Frontal cortex (tissue), 4 donors: ENCODE data around the gene MFNG. TPM values are rescaled to one million over a fixed set of nuclear protein-coding genes. Genes with fewer than 3 reads are reported as not detected.

Experiments
- DNase-seq, 2 donors: peaks; one replicate each; pipeline ENCODE4 v3.0.0; 2012; ENCODE audit warnings: low spot score in 2 of 2
- FAIRE-seq: peaks from 2 replicates; lab custom pipeline; 2012; peaks lifted over from hg19 to GRCh38; lab: Jason Lieb, UNC
- total RNA-seq: library from RNA; depleted of rRNA; stranded (reverse); fragments of >200 nt; gene quantifications from one replicate; pipeline ENCODE4 v1.2.3, GENCODE V29; 2014
- donor health status: control.
- donor health status: control.
- donor health status: control.

MFNG gene
- total RNA-seq, 1 donor from 2014 or later: 1.6 TPM

GRCh38 chr22:37431366-37431765 is 54.8 kb downstream of the MFNG start:
- no peak for DNase-seq
- no peak for FAIRE-seq

GRCh38 chr22:37430941-37431340 is 55.2 kb downstream of the MFNG start:
- FAIRE-seq: no peak
- no peak for DNase-seq

GRCh38 chr22:37428649-37429586 is 57.3 kb downstream of the MFNG start:
- no peak for FAIRE-seq
- DNase-seq: peak in 1 of 2 donors; percentile 52

- DNase-seq: no peak
Measured at GRCh38 chr22:37427711-37428635, 58.2 kb downstream of the MFNG start.

DNA sequence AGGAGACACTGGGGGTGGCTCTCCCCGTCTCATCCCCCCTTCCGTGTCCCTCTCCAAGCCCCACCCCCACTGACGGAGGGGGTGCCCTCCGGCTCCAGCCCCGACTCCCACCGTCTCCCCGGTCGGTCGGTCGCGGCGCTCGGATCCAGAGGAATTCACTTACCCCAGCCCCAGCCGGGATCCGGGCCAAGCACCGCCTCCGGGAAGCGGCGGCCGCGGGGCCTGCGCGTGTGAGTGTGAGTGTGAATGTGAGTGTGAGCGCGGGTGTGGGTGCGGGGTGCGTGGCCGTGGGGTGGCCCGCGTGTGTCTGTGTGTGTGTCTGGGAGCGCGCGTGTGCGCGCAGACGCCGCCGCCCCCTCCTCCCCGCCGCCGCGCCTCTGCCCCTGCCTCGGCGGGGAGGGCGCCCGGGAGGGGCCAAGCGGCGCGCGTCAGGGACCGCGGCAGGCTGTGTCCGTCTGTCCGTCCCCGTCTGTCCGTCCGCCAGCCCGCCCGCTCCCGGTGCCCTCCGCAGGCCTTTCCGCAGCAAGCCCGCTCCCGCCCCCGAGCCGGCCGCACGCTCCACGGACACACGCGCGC is 59.0 kb downstream of the MFNG start, which contains the start of gene ELFN2:
Gene ELFN2 (minus strand): TSS at position 345 of the 576 bp plus-strand sequence. CDS start 51,945 bp downstream, outside the sequence.
- DNase-seq: peak; percentile 50 to 59

More at GRCh38 chr22:37427711-37428635, 58.2 kb downstream of the MFNG start:
- no peak for FAIRE-seq

GRCh38 chr22:37426706-37427134 is 59.5 kb downstream of the MFNG start:
- DNase-seq (no peak), FAIRE-seq (no peak)

More for the DNA sequence above, 59.0 kb downstream of the MFNG start, which contains the start of gene ELFN2:
- no peak for FAIRE-seq

GRCh38 chr22:37425800-37426705 is 60.1 kb downstream of the MFNG start:
- FAIRE-seq: no peak

DNA sequence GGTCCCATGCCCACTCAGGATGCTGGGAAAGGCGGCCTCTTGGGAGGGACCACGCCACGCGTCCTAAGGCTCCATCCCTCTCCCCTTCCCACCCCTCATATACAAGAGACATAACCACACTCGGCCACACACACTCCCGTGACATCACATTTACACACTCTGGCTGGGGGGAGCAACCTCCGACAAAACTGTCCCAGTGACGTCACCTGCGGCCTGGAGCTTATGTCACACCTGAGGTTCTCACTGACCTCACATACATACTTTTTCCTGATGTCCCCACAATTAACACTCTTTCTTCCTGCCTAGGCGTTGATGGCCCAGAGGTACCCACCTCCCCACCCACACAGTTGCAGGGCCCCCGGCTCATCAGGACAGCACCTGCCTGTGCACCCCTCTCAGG is 60.8 kb downstream of the MFNG start:
- DNase-seq (no peak), FAIRE-seq (no peak)

More at GRCh38 chr22:37425800-37426705, 60.1 kb downstream of the MFNG start:
- no peak for DNase-seq

GRCh38 chr22:37423283-37423682 is 62.9 kb downstream of the MFNG start:
- DNase-seq (no peak), FAIRE-seq (no peak)

GRCh38 chr22:37421468-37421877 is 64.7 kb downstream of the MFNG start:
- DNase-seq: no peak
- no peak for FAIRE-seq

GRCh38 chr22:37420686-37421467 is 65.3 kb downstream of the MFNG start:
- DNase-seq (no peak), FAIRE-seq (no peak)

DNA sequence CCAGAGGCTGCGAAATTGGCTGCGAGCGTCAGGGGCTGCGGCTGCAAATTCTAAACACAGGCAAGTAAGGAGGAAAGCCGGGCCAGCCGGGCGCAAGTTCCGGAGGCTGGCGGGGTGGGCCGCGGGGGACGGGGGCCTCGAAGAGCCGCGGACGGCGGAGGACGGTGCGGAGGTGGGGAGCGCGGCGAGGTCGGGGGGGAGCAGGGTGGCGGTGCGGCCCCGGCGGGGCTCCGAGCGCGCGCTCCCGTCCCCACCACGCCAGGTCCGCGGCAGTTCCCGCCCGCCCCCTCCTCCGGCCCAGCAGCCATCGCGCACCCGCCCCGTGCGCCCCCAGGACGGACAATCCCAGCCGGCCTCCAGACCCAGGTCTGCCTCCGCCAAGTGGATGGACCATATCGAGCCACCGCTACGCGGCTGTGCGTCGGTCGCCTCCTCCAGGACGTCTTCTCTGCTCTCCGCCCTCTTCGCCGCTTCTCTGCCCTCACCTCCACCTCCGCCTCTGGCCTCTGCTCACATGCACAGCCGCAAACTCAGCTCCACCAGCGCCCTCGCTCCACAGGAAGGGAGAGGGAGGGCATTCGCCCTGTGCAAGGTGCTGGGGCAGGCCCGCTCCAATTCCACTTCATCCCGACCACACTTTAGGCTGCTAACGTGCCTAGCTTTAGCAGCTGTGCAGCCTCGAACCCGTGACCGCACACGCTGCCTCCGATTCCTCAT is 66.1 kb downstream of the MFNG start:
- FAIRE-seq (no peak), DNase-seq (no peak)

DNA sequence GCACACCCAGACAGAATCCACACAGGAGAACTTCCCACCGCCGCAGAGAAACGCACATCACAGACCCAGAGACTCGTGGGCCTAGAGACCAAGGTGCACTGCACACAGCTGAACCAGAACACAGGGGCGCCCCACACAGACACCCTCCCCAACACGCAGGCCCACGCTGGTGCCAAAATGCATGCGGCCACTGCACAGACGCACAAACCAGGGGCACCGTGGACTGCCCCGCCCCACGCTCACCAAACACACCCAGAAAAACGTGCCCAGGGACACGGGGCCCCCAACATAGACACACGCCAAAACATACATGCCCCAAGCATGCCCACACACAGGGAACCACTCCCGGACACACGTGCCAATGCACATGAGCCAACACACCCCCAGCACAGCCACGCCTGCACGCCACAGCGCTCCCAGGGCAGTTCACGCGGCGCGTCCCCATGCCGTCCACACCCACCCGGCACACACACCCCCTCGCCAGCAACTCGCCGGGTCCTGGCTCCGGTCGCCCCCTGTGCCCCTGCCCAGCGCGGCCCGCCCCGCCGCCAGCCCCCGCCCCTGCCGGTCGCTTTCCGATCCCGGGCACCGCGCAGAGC is 66.7 kb downstream of the MFNG start:
- no peak for FAIRE-seq
- no peak for DNase-seq
